ENCODE measurements around the gene YEATS2. TPM values are rescaled to one million over a fixed set of nuclear protein-coding genes. Genes with fewer than 3 reads are reported as not detected.

Gene YEATS2
- total RNA-seq, 1 donor from 2014 or later: 45.3 TPM

DNA sequence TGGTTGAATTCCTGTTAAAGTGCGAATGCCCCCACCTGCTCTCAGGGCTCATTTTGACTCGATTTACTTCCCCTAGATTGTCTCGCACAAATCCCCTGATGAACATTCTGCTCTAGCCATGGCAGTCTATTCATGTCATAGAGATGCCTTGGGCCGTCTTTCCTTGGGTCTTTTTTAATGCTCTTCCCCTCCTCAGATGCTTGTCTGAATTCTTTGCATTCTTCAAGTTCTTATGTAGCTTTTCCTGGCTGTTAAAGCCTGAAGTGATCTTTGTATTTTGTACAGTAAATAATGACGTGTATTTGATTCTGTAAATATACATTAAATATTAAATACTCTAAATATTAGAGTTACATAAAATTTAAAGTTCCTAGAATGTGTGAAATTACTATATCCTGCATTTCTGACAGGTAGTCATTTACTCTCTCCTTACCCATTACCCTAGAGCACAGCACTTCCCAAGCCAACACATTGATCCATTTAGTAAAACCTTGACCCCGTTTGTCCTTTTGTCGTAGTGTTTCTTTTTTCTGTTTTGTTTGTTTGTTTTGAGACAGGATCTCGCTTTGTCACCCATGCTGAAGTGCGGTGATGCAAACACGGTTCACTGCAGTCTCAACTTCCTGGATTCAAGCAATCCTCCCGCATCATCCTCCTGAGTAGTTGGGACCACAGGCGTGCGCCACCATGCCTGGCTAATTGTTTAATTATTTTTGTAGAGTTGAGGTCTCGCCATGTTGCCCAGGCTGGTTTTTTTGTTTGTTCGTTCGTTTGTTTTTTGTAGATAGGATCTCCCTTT is 47.9 kb downstream of the YEATS2 start:
- peaks cover 17% of the 10 kb centered on the region for H3K4me1 Mint-ChIP-seq (ENCODE audit: low read depth, unreplicated experiment)
- TF ChIP-seq EZH2 (IDR thresholded peaks at IDR 0.05; ENCODE audit: insufficient read depth, low read length): no peak
- TF ChIP-seq, protein P1, sequence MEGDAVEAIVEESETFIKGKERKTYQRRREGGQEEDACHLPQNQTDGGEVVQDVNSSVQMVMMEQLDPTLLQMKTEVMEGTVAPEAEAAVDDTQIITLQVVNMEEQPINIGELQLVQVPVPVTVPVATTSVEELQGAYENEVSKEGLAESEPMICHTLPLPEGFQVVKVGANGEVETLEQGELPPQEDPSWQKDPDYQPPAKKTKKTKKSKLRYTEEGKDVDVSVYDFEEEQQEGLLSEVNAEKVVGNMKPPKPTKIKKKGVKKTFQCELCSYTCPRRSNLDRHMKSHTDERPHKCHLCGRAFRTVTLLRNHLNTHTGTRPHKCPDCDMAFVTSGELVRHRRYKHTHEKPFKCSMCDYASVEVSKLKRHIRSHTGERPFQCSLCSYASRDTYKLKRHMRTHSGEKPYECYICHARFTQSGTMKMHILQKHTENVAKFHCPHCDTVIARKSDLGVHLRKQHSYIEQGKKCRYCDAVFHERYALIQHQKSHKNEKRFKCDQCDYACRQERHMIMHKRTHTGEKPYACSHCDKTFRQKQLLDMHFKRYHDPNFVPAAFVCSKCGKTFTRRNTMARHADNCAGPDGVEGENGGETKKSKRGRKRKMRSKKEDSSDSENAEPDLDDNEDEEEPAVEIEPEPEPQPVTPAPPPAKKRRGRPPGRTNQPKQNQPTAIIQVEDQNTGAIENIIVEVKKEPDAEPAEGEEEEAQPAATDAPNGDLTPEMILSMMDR (IDR thresholded peaks at IDR 0.05; ENCODE audit: insufficient read depth, low read depth, low read length): no peak
- H3K9ac ChIP-seq (ENCODE audit: low read length): no peak overlapping the region
- H3K4me3 ChIP-seq (ENCODE audit: insufficient read depth, low read depth, low read length): no peak overlapping the region
- no peaks in the 10 kb centered on the region for H3K27me3 ChIP-seq (ENCODE audit: insufficient read depth, low read length)
- H3K27ac ChIP-seq (ENCODE audit: low read depth, low read length): peak overlapping the region; percentile 6
- no peaks in the 10 kb centered on the region for H3K9me3 ChIP-seq (ENCODE audit: insufficient read depth, low read depth, low read length)
- DNase-seq (ENCODE audit: low read depth): peak; percentile 65
- no peaks in the 10 kb centered on the region for H4K20me1 ChIP-seq (ENCODE audit: insufficient read depth, low read length)
- FAIRE-seq: no peak
- H3K27ac Mint-ChIP-seq (ENCODE audit: unreplicated experiment): peak overlapping the region; percentile 94
- peaks cover 6% of the 10 kb centered on the region for H3K4me1 ChIP-seq (ENCODE audit: insufficient read depth, low read length)
- peaks cover 11% of the 10 kb centered on the region for H3K79me2 ChIP-seq (ENCODE audit: insufficient read depth, low read length)
- H3K9me3 Mint-ChIP-seq (ENCODE audit: unreplicated experiment): peaks cover under 1% of the 10 kb centered on the region
- H3K4me2 ChIP-seq (ENCODE audit: low read length): no peak overlapping the region
- peaks cover 25% of the 10 kb centered on the region for H3K36me3 Mint-ChIP-seq (ENCODE audit: low read depth, unreplicated experiment)
- H3K27me3 Mint-ChIP-seq (ENCODE audit: low read depth, unreplicated experiment): no peaks in the 10 kb centered on the region
- no peak overlapping the region for H2AFZ ChIP-seq (ENCODE audit: low read depth, low read length)
- peak overlapping the region; percentile 60 for H3K4me3 Mint-ChIP-seq (ENCODE audit: unreplicated experiment)
- peaks cover 30% of the 10 kb centered on the region for H3K36me3 ChIP-seq (ENCODE audit: insufficient read depth, low read length)

DNA sequence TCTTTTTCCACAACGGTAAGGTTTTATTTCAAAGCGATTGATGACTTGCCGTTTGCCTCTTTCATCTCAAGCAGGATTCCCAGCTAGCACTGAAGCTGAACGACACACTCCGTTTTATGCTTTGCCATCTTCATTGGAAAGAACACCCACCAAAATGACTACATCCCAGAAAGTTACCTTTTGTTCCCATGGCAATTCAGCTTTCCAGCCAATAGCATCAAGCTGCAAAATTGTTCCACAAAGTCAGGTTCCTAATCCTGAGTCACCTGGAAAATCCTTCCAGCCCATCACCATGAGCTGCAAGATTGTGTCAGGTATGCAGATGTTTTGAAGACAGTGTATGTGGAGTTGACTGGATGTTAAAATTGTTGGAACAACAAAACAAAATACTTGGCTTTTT is 56.5 kb downstream of the YEATS2 start:
- H3K4me2 ChIP-seq (ENCODE audit: low read length): no peak overlapping the region
- H2AFZ ChIP-seq (ENCODE audit: low read depth, low read length): no peak overlapping the region
- Mint-ChIP-seq H3K4me3 (ENCODE audit: unreplicated experiment) (no peak overlapping the region), H3K27me3 (ENCODE audit: low read depth, unreplicated experiment) (no peaks in the 10 kb centered on the region), H3K9me3 (ENCODE audit: unreplicated experiment) (no peaks in the 10 kb centered on the region), H3K4me1 (ENCODE audit: low read depth, unreplicated experiment) (no peaks in the 10 kb centered on the region), H3K27ac (ENCODE audit: unreplicated experiment) (no peak overlapping the region), H3K36me3 (ENCODE audit: low read depth, unreplicated experiment) (peaks cover 11% of the 10 kb centered on the region)
- H3K9ac ChIP-seq (ENCODE audit: low read length): no peak overlapping the region
- no peak overlapping the region for H3K27ac ChIP-seq (ENCODE audit: low read depth, low read length)
- H3K79me2 ChIP-seq (ENCODE audit: insufficient read depth, low read length): no peaks in the 10 kb centered on the region
- H4K20me1 ChIP-seq (ENCODE audit: insufficient read depth, low read length): peaks cover 6% of the 10 kb centered on the region
- H3K36me3 ChIP-seq (ENCODE audit: insufficient read depth, low read length): peaks cover 48% of the 10 kb centered on the region
- no peaks in the 10 kb centered on the region for H3K4me1 ChIP-seq (ENCODE audit: insufficient read depth, low read length)
- TF ChIP-seq EZH2 (IDR thresholded peaks at IDR 0.05; ENCODE audit: insufficient read depth, low read length): no peak
- TF ChIP-seq, protein P1 (IDR thresholded peaks at IDR 0.05; ENCODE audit: insufficient read depth, low read depth, low read length): no peak
- FAIRE-seq (no peak), DNase-seq (ENCODE audit: low read depth) (no peak)
- H3K4me3 ChIP-seq (ENCODE audit: insufficient read depth, low read depth, low read length): no peak overlapping the region
- H3K27me3 ChIP-seq (ENCODE audit: insufficient read depth, low read length): no peaks in the 10 kb centered on the region
- no peaks in the 10 kb centered on the region for H3K9me3 ChIP-seq (ENCODE audit: insufficient read depth, low read depth, low read length)

DNA sequence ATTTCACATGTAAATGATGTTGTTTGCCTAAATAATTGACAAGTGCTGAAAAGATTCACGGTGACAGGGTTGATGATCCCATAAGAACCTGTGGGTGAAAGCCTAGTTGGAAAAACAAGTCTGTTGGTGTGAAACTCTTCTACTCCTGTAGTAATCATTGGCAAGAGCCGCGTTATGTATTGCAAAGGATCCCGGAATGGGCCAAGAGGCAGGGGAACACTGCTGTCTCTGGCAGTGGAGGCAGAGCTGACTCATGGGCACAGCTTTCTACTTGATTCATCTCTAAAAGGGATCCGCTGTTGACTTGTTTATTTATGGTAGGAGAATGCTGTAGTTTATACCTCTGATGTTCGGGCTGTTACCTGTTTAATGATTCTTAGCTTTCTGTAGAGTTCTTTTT is 64.7 kb downstream of the YEATS2 start:
- H3K4me3 Mint-ChIP-seq (ENCODE audit: unreplicated experiment): no peak overlapping the region
- Histone ChIP-seq H3K4me1 (ENCODE audit: insufficient read depth, low read length) (peaks cover 13% of the 10 kb centered on the region), H3K27ac (ENCODE audit: low read depth, low read length) (no peak overlapping the region), H3K36me3 (ENCODE audit: insufficient read depth, low read length) (peaks cover 40% of the 10 kb centered on the region), H3K4me3 (ENCODE audit: insufficient read depth, low read depth, low read length) (no peak overlapping the region), H2AFZ (ENCODE audit: low read depth, low read length) (no peak overlapping the region), H3K79me2 (ENCODE audit: insufficient read depth, low read length) (no peaks in the 10 kb centered on the region), H3K4me2 (ENCODE audit: low read length) (no peak overlapping the region), H3K9ac (ENCODE audit: low read length) (no peak overlapping the region), H3K27me3 (ENCODE audit: insufficient read depth, low read length) (no peaks in the 10 kb centered on the region), H3K9me3 (ENCODE audit: insufficient read depth, low read depth, low read length) (no peaks in the 10 kb centered on the region), H4K20me1 (ENCODE audit: insufficient read depth, low read length) (peaks cover 21% of the 10 kb centered on the region)
- H3K4me1 Mint-ChIP-seq (ENCODE audit: low read depth, unreplicated experiment): peaks cover 9% of the 10 kb centered on the region
- no peaks in the 10 kb centered on the region for H3K9me3 Mint-ChIP-seq (ENCODE audit: unreplicated experiment)
- TF ChIP-seq, protein P1 (IDR thresholded peaks at IDR 0.05; ENCODE audit: insufficient read depth, low read depth, low read length): no peak
- no peak for TF ChIP-seq EZH2 (IDR thresholded peaks at IDR 0.05; ENCODE audit: insufficient read depth, low read length)
- no peak for DNase-seq (ENCODE audit: low read depth)
- peaks cover 18% of the 10 kb centered on the region for H3K36me3 Mint-ChIP-seq (ENCODE audit: low read depth, unreplicated experiment)
- H3K27me3 Mint-ChIP-seq (ENCODE audit: low read depth, unreplicated experiment): no peaks in the 10 kb centered on the region
- H3K27ac Mint-ChIP-seq (ENCODE audit: unreplicated experiment): no peak overlapping the region
- FAIRE-seq: no peak

All from astrocyte (in vitro differentiated cells and primary cell).